KMS-11 (cell line): ENCODE measurements around the gene TICRR.

Experiments used
- H2AFZ ChIP-seq: fragments of 200-600 bp; sonication (generic); 2 replicates; pipeline ENCODE4 v1.6.1; 2016; ENCODE audit warnings: antibody characterized with exemption, mixed run types, low read depth
- H3K27ac ChIP-seq: fragments of 200-600 bp; sonication (generic); 2 replicates; pipeline ENCODE4 v1.6.1; 2016; ENCODE audit warnings: mild to moderate bottlenecking, mixed run types
- H3K27me3 ChIP-seq: fragments of 200-600 bp; sonication (generic); 2 replicates; pipeline ENCODE4 v1.6.1; 2017; ENCODE audit warnings: mild to moderate bottlenecking, low read depth, mixed run types, moderate library complexity; ENCODE audit not compliant: insufficient read depth
- H3K36me3 ChIP-seq: fragments of 200-600 bp; sonication (generic); 2 replicates; pipeline ENCODE4 v1.6.1; 2017; ENCODE audit warnings: mild to moderate bottlenecking, mixed run types; ENCODE audit not compliant: insufficient read depth
- H3K4me1 ChIP-seq: fragments of 200-600 bp; sonication (generic); 2 replicates; pipeline ENCODE4 v1.6.1; 2016; ENCODE audit warnings: mild to moderate bottlenecking, low read depth, mixed run types; ENCODE audit not compliant: poor library complexity, severe bottlenecking
- H3K4me2 ChIP-seq: fragments of 200-600 bp; sonication (generic); 2 replicates; pipeline ENCODE4 v1.7.0; 2016; ENCODE audit warnings: mild to moderate bottlenecking, mixed run types
- H3K4me3 ChIP-seq: fragments of 200-600 bp; sonication (generic); IDR thresholded peaks from 2 replicates; pipeline ENCODE4 v1.6.1; 2017; ENCODE audit warnings: low read depth, low read length, mixed read lengths; ENCODE audit not compliant: insufficient read depth
- H3K79me2 ChIP-seq: fragments of 200-600 bp; sonication (generic); 2 replicates; pipeline ENCODE4 v1.6.1; 2016; ENCODE audit warnings: low read depth, mixed run types; ENCODE audit not compliant: insufficient read depth
- H3K9ac ChIP-seq: fragments of 200-600 bp; sonication (generic); 2 replicates; pipeline ENCODE4 v1.6.1; 2016; ENCODE audit warnings: mild to moderate bottlenecking, mixed run types
- H4K20me1 ChIP-seq: fragments of 200-600 bp; sonication (generic); 2 replicates; pipeline ENCODE4 v1.6.1; 2016; ENCODE audit warnings: mild to moderate bottlenecking, mixed run types; ENCODE audit not compliant: insufficient read depth
- TF ChIP-seq, protein P1 (sequence below): fragments of 200-600 bp; sonication (generic); conservative IDR thresholded peaks from 2 replicates; pipeline ENCODE4 v1.6.1; 2017; ENCODE audit warnings: low read depth, mild to moderate bottlenecking, antibody characterized with exemption, low read length, moderate library complexity, mixed read lengths

The TICRR gene

GRCh38 chr15:89593018-89593417 is 17.7 kb downstream of the TICRR start:
- no peaks in the 10 kb centered on the region; the same call in 1 of the 2 replicates for H3K79me2 ChIP-seq
- TF ChIP-seq, protein P1, sequence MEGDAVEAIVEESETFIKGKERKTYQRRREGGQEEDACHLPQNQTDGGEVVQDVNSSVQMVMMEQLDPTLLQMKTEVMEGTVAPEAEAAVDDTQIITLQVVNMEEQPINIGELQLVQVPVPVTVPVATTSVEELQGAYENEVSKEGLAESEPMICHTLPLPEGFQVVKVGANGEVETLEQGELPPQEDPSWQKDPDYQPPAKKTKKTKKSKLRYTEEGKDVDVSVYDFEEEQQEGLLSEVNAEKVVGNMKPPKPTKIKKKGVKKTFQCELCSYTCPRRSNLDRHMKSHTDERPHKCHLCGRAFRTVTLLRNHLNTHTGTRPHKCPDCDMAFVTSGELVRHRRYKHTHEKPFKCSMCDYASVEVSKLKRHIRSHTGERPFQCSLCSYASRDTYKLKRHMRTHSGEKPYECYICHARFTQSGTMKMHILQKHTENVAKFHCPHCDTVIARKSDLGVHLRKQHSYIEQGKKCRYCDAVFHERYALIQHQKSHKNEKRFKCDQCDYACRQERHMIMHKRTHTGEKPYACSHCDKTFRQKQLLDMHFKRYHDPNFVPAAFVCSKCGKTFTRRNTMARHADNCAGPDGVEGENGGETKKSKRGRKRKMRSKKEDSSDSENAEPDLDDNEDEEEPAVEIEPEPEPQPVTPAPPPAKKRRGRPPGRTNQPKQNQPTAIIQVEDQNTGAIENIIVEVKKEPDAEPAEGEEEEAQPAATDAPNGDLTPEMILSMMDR: no peak
- no peaks in the 10 kb centered on the region for H4K20me1 ChIP-seq
- H3K4me3 ChIP-seq: no peak overlapping the region
- no peaks in the 10 kb centered on the region for H3K36me3 ChIP-seq
- no peaks in the 10 kb centered on the region for H3K4me1 ChIP-seq
- H2AFZ ChIP-seq: no peak overlapping the region
- no peak overlapping the region for H3K9ac ChIP-seq
- no peak overlapping the region for H3K4me2 ChIP-seq
- H3K27me3 ChIP-seq: no peaks in the 10 kb centered on the region
- no peak overlapping the region for H3K27ac ChIP-seq

DNA sequence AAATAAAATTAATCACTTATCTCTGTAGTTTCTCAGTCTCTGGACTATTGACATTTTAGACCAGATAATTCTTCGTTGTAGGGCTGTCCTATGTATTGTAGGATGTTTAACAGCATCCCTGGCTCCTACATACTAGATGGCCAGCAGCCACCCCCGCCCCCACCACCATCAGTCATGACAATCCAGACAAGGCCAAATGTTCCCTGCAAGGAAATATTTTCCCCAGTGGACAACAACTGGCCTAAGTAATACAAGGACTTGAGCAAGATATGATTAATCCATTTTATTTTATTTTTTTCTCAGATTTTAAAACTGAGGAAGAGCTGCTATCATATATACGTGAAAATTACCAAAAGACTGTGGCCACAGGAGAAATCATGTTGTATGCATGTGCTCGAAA is 23.8 kb downstream of the TICRR start:
- TF ChIP-seq, protein P1: no peak
- H2AFZ ChIP-seq: no peak overlapping the region
- H3K4me3 ChIP-seq: no peak overlapping the region
- no peaks in the 10 kb centered on the region for H3K27me3 ChIP-seq
- H3K4me2 ChIP-seq: no peak overlapping the region
- H3K36me3 ChIP-seq: peaks cover 7% of the 10 kb centered on the region; the same call in 1 of the 2 replicates
- no peak overlapping the region for H3K9ac ChIP-seq
- H4K20me1 ChIP-seq: no peaks in the 10 kb centered on the region
- no peak overlapping the region for H3K27ac ChIP-seq
- no peaks in the 10 kb centered on the region for H3K79me2 ChIP-seq
- H3K4me1 ChIP-seq: peaks cover 20% of the 10 kb centered on the region

DNA sequence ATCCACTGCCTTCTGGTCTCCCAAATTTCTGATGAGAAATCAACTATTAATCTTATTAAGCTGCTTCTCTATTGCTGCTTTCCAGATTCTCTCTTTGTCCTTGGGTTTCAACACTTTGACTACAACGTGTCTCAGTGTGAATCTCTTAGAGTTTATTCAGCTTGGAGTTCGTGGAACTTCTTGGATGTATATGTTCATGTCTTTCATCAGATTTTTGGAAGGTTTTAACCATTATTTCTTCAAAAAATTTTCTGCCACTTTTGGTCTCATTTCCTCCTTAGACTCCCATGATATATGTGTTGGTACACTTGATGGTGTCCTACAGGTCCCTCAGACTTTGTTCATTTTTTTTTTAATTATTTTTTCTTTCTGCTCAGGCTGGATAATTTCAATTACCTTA is 36.0 kb downstream of the TICRR start:
- TF ChIP-seq, protein P1: no peak
- peaks cover 27% of the 10 kb centered on the region; the same call in 1 of the 2 replicates for H3K36me3 ChIP-seq
- no peaks in the 10 kb centered on the region for H3K27me3 ChIP-seq

GRCh38 chr15:89613031-89613430 is 37.8 kb downstream of the TICRR start:
- Histone ChIP-seq H3K4me3 (no peak overlapping the region), H2AFZ (no peak overlapping the region), H3K79me2 (no peaks in the 10 kb centered on the region; the same call in 1 of the 2 replicates), H3K36me3 (peaks cover 20% of the 10 kb centered on the region; the same call in 1 of the 2 replicates), H4K20me1 (no peaks in the 10 kb centered on the region), H3K4me1 (peaks cover 38% of the 10 kb centered on the region), H3K4me2 (no peak overlapping the region), H3K9ac (no peak overlapping the region), H3K27me3 (no peaks in the 10 kb centered on the region), H3K27ac (no peak overlapping the region)
- TF ChIP-seq, protein P1: no peak

More for the DNA sequence above, 36.0 kb downstream of the TICRR start:
- no peaks in the 10 kb centered on the region for H4K20me1 ChIP-seq
- no peak overlapping the region for H3K27ac ChIP-seq
- H3K4me1 ChIP-seq: peaks cover 35% of the 10 kb centered on the region
- no peak overlapping the region for H2AFZ ChIP-seq
- H3K4me3 ChIP-seq: no peak overlapping the region
- H3K4me2 ChIP-seq: no peak overlapping the region
- H3K79me2 ChIP-seq: no peaks in the 10 kb centered on the region; the same call in 1 of the 2 replicates
- H3K9ac ChIP-seq: no peak overlapping the region
